CD14-positive monocyte (primary cell): ENCODE results near the gene MGLL. TPM values are rescaled to one million over a fixed set of nuclear protein-coding genes. Genes with fewer than 3 reads are reported as not detected.
"Not testable (repeated sequence)": the region's sequence is repeated elsewhere in the genome, so short reads cannot be mapped to it uniquely, and the experiment has no call there.

Experiments
- DNase-seq, 3 donors: peaks; one replicate each; pipeline ENCODE4 v3.0.0-alpha.2; 2011 to 2022
- H2AFZ ChIP-seq: 2 replicates; pipeline ENCODE4 v1.6.0; 2012; ENCODE audit warnings: mild to moderate bottlenecking, low read depth, low read length, inconsistent platforms; ENCODE audit not compliant: insufficient read depth, poor library complexity, severe bottlenecking
- H3K27ac ChIP-seq, 2 donors: 1 replicate in 1 of 2; 2 replicates in 1 of 2; pipeline ENCODE4 v1.5.1; 2012 to 2013; ENCODE audit warnings: low read length in 2 of 2, control low read depth in 1 of 2, inconsistent platforms in 1 of 2, low read depth in 1 of 2, mild to moderate bottlenecking in 1 of 2
- H3K27me3 ChIP-seq, 2 donors: one replicate each; pipeline versions ENCODE4 v1.6.0 to v1.6.1; 2011 to 2013; ENCODE audit warnings: low read length in 2 of 2; ENCODE audit not compliant: control insufficient read depth in 2 of 2, insufficient read depth in 2 of 2
- H3K36me3 ChIP-seq, 2 donors: replicated peaks in 1 of 2; 1 replicate in 1 of 2; 2 replicates in 1 of 2; pipeline versions ENCODE4 v1.5.1 to v1.6.1; 2012 to 2013; ENCODE audit warnings: low read length in 2 of 2, control low read depth in 1 of 2, inconsistent platforms in 1 of 2, mild to moderate bottlenecking in 1 of 2; ENCODE audit not compliant: insufficient read depth in 2 of 2, control insufficient read depth in 1 of 2
- H3K4me1 ChIP-seq, 2 donors: 1 replicate in 1 of 2; 2 replicates in 1 of 2; pipeline versions ENCODE4 v1.5.1 to v1.6.1; 2012 to 2013; ENCODE audit warnings: low read length in 2 of 2, control low read depth in 1 of 2, inconsistent platforms in 1 of 2, mild to moderate bottlenecking in 1 of 2, moderate library complexity in 1 of 2; ENCODE audit not compliant: insufficient read depth in 2 of 2, control insufficient read depth in 1 of 2
- H3K4me2 ChIP-seq: replicated peaks from 2 replicates; pipeline ENCODE3; 2012; ENCODE audit warnings: low read length, moderate library complexity, mild to moderate bottlenecking; ENCODE audit not compliant: poor library complexity, severe bottlenecking; ENCODE audit errors: extremely low read depth
- H3K4me3 ChIP-seq, 3 experiments: fragments of 200-600 bp in 1 of 3; sonication (generic) in 1 of 3; replicated peaks in 1 of 3; 1 replicate in 2 of 3; 2 replicates in 1 of 3; pipeline ENCODE4 v1.5.1; 2011 to 2013; ENCODE audit warnings: low read length in 3 of 3, mild to moderate bottlenecking in 3 of 3, control low read depth in 2 of 3, low read depth in 2 of 3, inconsistent platforms in 1 of 3, moderate library complexity in 1 of 3
- H3K79me2 ChIP-seq: 2 replicates; pipeline ENCODE4 v1.6.0; 2012; ENCODE audit warnings: mild to moderate bottlenecking, control low read depth, inconsistent platforms, low read length, moderate library complexity; ENCODE audit not compliant: insufficient read depth
- H3K9ac ChIP-seq: 2 replicates; pipeline ENCODE4 v1.6.0; 2017; ENCODE audit warnings: low read length, mild to moderate bottlenecking; ENCODE audit not compliant: insufficient read depth, poor library complexity, severe bottlenecking
- H3K9me3 ChIP-seq, 2 donors: replicated peaks in 1 of 2; 1 replicate in 1 of 2; 2 replicates in 1 of 2; pipeline versions ENCODE4 v1.5.1 to v1.6.1; 2012 to 2013; ENCODE audit warnings: low read length in 2 of 2, control low read depth in 1 of 2; ENCODE audit not compliant: control insufficient read depth in 1 of 2, insufficient read depth in 1 of 2
- H4K20me1 ChIP-seq: 2 replicates; pipeline ENCODE4 v1.6.0; 2012; ENCODE audit warnings: mild to moderate bottlenecking, low read length, control low read depth, moderate library complexity; ENCODE audit not compliant: insufficient read depth
- H3K27ac Mint-ChIP-seq, 7 donors: one replicate each; pipeline ENCODE4 v1.8.0; 2020; ENCODE audit warnings: mild to moderate bottlenecking in 7 of 7, mixed read lengths in 7 of 7, moderate library complexity in 6 of 7, inconsistent platforms in 2 of 7
- H3K27me3 Mint-ChIP-seq, 3 donors: one replicate each; pipeline ENCODE4 v1.8.0; 2021 to 2022; ENCODE audit warnings: low read depth in 3 of 3, mild to moderate bottlenecking in 3 of 3, mixed read lengths in 3 of 3, moderate library complexity in 3 of 3, inconsistent platforms in 1 of 3
- H3K36me3 Mint-ChIP-seq, 2 donors: one replicate each; pipeline ENCODE4 v1.8.0; 2020; ENCODE audit warnings: mixed read lengths in 2 of 2, inconsistent platforms in 1 of 2, mild to moderate bottlenecking in 1 of 2
- H3K4me1 Mint-ChIP-seq: one replicate; pipeline ENCODE4 v1.8.0; 2020; ENCODE audit warnings: mild to moderate bottlenecking, mixed read lengths
- H3K4me3 Mint-ChIP-seq, 2 donors: one replicate each; pipeline ENCODE4 v1.8.0; 2020; ENCODE audit warnings: mild to moderate bottlenecking in 2 of 2, mixed read lengths in 2 of 2, moderate library complexity in 1 of 2
- H3K9me3 Mint-ChIP-seq, 7 donors: one replicate each; pipeline ENCODE4 v1.8.0; 2020 to 2022; ENCODE audit warnings: mixed read lengths in 7 of 7, mild to moderate bottlenecking in 6 of 7, moderate library complexity in 6 of 7, inconsistent platforms in 2 of 7
- WGBS: methylation state at CpG from one replicate; pipeline ENCODE4 v1.1.5; 2013; ENCODE audit warnings: missing lambda C conversion rate; ENCODE audit not compliant: insufficient coverage; 5-methylcytosine and 5-hydroxymethylcytosine counted together
- intact Hi-C, 2 donors: fragments of 100-400 bp; cut with micrococcal nuclease; formaldehyde crosslinking; loops; one replicate each; pipeline versions ENCODE4 v1.15.0 to v1.15.1; 2023
- polyA plus RNA-seq, 3 donors: library from polyadenylated mRNA; depleted of rRNA in 1 of 3; unstranded in 2 of 3; stranded (reverse) in 1 of 3; fragments of 300-500 nt in 2 of 3; fragments of >200 nt in 1 of 3; fragmentation: Illumina TruSeq in 2 of 3; gene quantifications; 1 replicate in 2 of 3; 2 replicates in 1 of 3; pipeline ENCODE4 v1.2.3, GENCODE V29; 2012 to 2021
- TF ChIP-seq, protein P1 (sequence below): fragments of 200-600 bp; IDR thresholded peaks from one replicate; pipeline ENCODE4 v1.8.0; 2022; ENCODE audit warnings: antibody characterized with exemption, mild to moderate bottlenecking

MGLL gene
- polyA plus RNA-seq, 3 donors = 4.4 to 10.0 (median 6.4) TPM

DNA sequence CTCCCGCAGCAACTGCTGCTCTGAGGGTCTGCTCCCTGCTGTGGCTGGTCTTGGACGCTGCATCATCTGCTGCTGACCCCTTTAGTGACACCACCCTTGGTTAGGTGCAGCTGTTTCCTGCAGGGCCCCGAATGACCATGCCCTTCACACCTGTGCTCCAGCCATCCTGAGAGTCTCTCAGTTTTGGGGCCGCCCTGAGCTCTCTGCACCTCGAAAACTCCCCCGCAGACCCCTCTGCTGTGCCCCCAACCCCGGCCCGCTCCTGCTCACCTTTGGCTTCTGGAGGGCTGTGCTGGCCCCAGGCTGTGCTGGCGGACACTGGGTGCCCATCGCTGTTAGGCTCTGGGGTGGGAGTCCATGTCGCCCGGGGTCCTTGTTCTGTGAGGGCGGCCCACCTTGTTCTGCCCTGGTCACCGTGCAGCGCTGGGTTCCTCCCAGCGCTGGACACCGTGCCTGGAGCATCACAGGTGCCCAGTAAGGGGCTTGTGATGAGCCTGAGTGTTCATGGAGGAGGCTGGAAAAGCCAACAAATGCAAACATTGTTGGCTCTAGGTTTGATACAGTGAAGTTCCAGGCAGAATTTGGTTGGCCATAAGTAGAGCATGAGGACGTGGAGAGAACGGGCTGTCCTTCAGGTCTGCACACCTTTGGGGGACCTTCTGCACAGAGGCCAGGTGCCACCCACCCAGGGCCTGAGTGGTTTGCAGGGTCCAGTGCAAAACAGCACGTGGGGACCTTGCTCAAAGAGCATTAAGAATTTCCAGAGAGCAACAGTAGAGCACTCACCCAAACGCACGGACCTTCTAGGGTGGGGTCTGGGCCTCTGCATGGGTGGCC lies 137.2 kb downstream of the MGLL start:
- Histone ChIP-seq H3K9ac (no peak overlapping the region), H3K4me3 (no peak overlapping the region), H3K4me1 (peaks cover 16 to 23% of the 10 kb centered on the region in 2 donors), H3K79me2 (no peaks in the 10 kb centered on the region), H3K4me2 (no peak overlapping the region), H3K9me3 (no peaks in the 10 kb centered on the region), H2AFZ (no peak overlapping the region), H4K20me1 (no peaks in the 10 kb centered on the region), H3K27me3 (no peaks in the 10 kb centered on the region), H3K36me3 (peaks cover 3 to 6% of the 10 kb centered on the region in 2 donors), H3K27ac (no peak overlapping the region)
- H3K36me3 Mint-ChIP-seq = peaks cover 5 to 11% of the 10 kb centered on the region in 2 donors
- intact Hi-C loops = loop anchor here in 1 of 2 donors (5.0 kb wide), 1 partner anchor 147 kb away; no protein-coding TSS in a partner anchor
- H3K9me3 Mint-ChIP-seq = no peaks in the 10 kb centered on the region
- TF ChIP-seq, protein P1, sequence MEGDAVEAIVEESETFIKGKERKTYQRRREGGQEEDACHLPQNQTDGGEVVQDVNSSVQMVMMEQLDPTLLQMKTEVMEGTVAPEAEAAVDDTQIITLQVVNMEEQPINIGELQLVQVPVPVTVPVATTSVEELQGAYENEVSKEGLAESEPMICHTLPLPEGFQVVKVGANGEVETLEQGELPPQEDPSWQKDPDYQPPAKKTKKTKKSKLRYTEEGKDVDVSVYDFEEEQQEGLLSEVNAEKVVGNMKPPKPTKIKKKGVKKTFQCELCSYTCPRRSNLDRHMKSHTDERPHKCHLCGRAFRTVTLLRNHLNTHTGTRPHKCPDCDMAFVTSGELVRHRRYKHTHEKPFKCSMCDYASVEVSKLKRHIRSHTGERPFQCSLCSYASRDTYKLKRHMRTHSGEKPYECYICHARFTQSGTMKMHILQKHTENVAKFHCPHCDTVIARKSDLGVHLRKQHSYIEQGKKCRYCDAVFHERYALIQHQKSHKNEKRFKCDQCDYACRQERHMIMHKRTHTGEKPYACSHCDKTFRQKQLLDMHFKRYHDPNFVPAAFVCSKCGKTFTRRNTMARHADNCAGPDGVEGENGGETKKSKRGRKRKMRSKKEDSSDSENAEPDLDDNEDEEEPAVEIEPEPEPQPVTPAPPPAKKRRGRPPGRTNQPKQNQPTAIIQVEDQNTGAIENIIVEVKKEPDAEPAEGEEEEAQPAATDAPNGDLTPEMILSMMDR = no peak
- H3K4me3 Mint-ChIP-seq = no peak overlapping the region
- H3K27ac Mint-ChIP-seq = no peak overlapping the region
- 86% methylated on average over 21 of the region's 22 CpGs for WGBS
- H3K27me3 Mint-ChIP-seq = peaks cover 0 to 2% (median 0%) of the 10 kb centered on the region in 3 donors
- H3K4me1 Mint-ChIP-seq = peaks cover 29% of the 10 kb centered on the region
- DNase-seq = no peak

DNA sequence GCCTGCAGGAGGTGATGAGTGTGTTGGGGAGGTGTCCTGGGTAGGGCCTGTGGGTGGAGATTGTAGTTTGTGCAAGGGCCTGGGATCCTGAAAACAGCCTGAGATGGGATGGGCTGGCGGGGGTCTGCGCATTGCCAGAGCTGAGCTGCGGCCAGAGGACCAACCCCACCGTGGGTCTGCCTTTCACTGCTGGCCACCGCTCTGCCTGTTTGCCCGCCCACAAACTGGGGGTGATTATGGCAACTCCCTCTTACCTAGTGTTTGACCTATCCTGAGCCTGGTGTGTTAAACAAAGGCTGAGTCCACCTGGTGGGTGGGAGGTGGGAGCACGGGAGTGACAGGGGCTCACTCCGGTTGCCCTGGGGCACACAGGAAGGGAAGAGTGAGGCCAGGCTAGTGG lies 139.8 kb downstream of the MGLL start:
- intact Hi-C loops = no loop called here
- no peak overlapping the region for H3K4me3 ChIP-seq
- no peaks in the 10 kb centered on the region for H3K79me2 ChIP-seq
- WGBS = 100% methylated on average over 4 of the region's 8 CpGs
- no peak overlapping the region for H3K9ac ChIP-seq
- H3K4me2 ChIP-seq = no peak overlapping the region
- H3K27ac Mint-ChIP-seq = peak overlapping the region in 1 of 7 donors; percentile 51
- H3K27ac ChIP-seq = no peak overlapping the region
- H3K36me3 Mint-ChIP-seq = peaks cover 28 to 30% of the 10 kb centered on the region in 2 donors
- H3K4me1 ChIP-seq = peaks cover 35 to 48% of the 10 kb centered on the region in 2 donors
- H4K20me1 ChIP-seq = peaks cover 9% of the 10 kb centered on the region
- H3K27me3 ChIP-seq = no peaks in the 10 kb centered on the region
- TF ChIP-seq, protein P1 = no peak
- H3K9me3 Mint-ChIP-seq = peaks cover 0 to 5% (median 0%) of the 10 kb centered on the region in 7 donors
- H3K4me3 Mint-ChIP-seq = no peak overlapping the region
- H3K4me1 Mint-ChIP-seq = peaks cover 52% of the 10 kb centered on the region
- no peak overlapping the region for H2AFZ ChIP-seq
- H3K36me3 ChIP-seq = peaks cover 12 to 22% of the 10 kb centered on the region in 2 donors
- DNase-seq = no peak
- peaks cover 0 to 8% of the 10 kb centered on the region in 2 donors for H3K9me3 ChIP-seq
- peaks cover 0 to 2% (median under 1%) of the 10 kb centered on the region in 3 donors for H3K27me3 Mint-ChIP-seq

DNA sequence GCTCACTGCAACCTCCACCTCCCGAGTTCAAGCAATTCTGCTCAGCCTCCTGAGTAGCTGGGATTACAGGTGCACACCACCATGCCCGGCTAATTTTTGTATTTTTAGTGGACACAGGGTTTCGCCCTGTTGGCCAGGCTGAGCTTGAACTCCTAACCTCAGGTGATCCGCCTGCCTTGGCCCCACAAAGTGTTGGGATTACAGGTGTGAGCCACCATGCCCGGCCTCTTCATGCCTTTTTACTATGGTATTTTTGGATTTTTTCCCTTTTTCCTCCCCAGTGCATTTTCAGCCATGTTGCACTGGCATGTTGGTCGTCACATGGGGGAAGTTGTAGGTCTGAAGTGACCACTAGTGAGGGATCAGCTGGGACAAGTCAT lies 140.2 kb downstream of the MGLL start:
- H3K27me3 Mint-ChIP-seq, intact Hi-C loops, DNase-seq, H3K79me2 ChIP-seq, H3K4me2 ChIP-seq, H3K27me3 ChIP-seq, H3K27ac Mint-ChIP-seq, H3K9me3 Mint-ChIP-seq, H3K27ac ChIP-seq, H3K9me3 ChIP-seq, H3K4me3 Mint-ChIP-seq, H2AFZ ChIP-seq, H3K9ac ChIP-seq, H3K4me3 ChIP-seq: not testable (repeated sequence)
- peaks cover 14 to 24% of the 10 kb centered on the region in 2 donors for H3K36me3 ChIP-seq
- H4K20me1 ChIP-seq = peaks cover 13% of the 10 kb centered on the region
- 89% methylated on average over 5 of the region's 6 CpGs for WGBS
- H3K36me3 Mint-ChIP-seq = peaks cover 32 to 34% of the 10 kb centered on the region in 2 donors
- H3K4me1 ChIP-seq = peaks cover 39 to 52% of the 10 kb centered on the region in 2 donors
- peaks cover 56% of the 10 kb centered on the region for H3K4me1 Mint-ChIP-seq
